ENCODE measurements around the gene PDPN.

PDPN gene

DNA sequence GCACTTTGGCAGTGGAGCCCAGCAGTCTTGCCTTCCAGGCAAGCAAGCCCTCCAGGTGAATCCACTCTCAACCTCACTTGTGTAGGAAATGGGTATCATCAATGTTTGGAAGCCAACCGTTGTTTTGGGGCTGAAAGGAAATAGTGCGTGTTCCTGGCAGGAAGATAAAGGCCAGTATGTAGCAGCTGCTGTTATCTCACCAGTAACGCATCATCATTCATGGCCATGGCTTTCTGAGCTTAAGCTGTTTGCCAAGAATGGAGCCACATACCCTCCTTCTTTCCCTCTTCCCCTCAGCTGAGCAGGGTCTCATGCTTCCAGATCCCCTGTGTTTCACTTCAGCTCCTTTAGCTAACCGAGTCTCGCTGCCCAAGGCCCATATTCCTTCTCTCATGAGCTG lies 2.2 kb upstream of the PDPN start:
- DNase-seq = no peak

DNA sequence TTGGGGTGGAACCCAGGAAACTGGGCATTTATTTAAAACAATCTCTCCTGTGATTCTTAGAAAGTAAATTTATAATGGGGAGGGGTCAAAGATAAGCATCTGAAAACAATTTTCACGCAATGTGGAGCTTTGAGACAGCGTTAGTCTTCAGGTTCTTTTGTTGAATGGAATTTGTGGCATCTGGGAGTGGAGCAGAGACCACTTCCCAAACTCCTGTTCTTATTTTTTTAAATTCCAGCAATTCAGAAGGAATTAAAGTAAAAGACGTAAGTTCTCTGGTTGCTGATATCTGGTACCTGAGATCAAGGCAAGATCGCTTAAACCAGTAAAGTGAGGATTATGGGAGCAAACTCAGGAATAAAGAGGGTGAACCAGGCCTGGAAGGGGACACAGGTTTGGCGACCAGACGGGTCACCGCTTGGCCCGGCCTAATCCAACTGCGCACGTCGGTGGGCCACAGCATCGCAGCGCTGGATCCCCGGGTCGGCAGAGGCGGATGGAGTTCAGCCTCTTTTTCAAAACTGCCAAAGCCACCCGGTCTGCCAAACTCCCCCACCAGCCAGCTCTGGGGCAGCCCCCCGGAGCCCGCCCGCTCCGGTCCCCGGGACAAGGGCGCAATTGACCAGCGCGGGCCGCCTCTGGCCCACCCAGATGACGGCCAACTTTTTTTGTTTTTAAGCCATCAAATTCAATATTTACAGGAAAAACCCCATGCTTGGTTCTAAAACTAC lies 754 bp upstream of the PDPN start:
- no peak for DNase-seq

DNA sequence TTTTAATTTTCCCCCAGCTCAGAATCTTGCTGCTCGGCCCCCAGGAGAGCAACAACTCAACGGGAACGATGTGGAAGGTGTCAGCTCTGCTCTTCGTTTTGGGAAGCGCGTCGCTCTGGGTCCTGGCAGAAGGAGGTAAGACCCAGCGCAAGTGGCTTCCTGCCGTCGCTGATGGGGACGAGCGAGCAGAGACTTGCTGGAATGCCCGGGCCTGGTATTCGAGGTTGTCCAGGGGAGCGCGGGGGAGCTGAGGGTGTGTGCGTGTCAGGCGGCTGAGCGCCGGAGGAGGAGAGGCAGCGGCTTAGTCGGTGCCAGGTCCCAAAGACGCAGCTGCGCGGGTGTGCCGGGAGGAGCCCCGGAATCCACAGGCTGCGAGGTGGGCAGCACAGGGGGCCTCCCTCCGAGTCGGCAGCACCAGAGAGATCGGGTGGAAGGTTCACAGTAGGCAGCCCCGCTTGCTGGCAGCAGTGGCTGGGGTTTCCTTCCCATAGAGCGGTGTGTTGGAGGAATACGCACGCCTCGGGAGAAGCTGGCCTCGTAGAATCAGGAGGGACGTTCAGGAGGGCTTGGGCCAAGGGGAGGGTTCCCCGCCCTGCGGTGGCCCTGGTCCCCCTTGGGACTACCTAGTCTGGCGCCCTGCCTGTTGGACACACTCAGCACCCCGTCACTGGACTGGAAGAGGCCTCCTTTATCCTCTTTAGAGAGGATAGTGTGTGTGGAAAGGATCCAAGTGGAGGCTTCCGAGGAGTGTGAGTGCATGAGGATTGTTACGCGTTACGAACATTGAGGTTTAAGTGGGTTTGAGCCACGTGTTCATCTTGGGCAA lies 547 bp downstream of the PDPN start:
- no peak for DNase-seq

DNA sequence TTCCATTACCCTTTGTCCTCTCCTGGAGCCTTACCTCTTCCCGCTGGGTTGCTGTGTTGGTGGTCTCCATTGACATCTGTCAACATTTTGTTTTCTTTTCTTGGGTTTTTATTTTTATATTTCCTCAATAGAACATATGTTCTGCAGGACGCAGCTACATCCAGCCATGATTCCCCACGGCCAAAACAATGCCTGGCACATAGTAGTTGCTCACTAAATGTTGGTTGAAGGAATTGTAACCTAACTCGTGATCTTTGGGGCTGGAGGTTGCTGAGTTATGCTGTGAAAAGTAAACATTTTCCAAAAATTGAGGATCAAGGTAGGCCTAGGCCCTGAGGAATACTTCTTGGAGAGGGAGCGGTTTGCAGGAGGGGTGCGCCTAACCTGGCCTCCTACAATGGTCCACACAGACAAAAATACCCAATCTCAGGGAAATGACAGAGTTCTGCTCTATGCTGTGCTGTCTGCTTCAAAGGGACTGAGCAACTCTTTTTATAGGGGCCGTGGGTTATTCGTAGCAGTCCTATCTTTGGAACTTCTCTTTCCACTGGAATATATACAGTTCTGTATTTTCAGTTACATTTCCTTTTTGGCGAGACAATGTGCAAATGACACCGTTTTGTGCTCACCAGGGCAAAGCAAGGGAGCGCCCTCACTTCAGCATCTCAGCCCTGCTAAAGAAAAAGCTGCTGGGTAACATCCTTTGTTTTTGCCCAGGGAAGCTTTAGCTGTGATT lies 1.4 kb downstream of the PDPN start:
- no peak for DNase-seq

DNA sequence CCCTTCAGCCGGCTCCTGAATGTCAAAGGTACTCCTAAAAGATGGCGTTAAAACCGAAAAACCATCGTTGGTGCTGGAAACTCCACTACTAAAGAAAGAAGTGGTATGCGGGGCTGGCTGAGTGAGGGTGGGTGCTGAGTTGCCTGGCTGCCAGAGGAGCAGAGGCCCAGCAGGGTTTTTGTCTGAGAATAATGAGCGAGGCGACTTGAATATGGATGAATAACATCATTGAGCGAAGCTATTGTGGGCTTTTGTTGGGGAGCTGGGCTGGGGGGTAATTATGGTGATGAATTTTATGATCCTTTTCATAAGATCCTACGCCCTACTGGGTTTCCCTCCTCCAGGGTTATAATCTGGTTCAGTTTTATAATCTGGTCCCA lies 2.0 kb downstream of the PDPN start:
- DNase-seq = no peak

DNA sequence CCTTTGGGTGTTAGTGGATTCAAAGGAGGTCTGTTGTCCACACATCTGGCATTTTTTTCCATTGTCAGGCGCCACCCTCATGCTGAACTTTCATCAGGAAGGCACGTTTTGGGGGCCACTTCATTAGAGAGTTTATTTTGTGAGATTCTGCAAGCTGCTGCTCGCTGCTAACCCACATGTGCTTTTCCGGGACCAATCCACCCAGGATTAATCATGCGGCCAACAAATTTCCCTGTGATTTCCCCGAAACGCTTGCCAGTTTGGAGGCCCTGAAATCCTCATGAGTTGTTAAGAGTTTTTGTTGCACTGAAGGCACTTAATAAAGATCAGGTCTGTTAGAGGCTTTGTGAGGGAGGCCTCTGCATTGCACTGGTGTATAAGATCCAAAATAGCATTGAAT lies 2.4 kb downstream of the PDPN start:
- no peak for DNase-seq

DNA sequence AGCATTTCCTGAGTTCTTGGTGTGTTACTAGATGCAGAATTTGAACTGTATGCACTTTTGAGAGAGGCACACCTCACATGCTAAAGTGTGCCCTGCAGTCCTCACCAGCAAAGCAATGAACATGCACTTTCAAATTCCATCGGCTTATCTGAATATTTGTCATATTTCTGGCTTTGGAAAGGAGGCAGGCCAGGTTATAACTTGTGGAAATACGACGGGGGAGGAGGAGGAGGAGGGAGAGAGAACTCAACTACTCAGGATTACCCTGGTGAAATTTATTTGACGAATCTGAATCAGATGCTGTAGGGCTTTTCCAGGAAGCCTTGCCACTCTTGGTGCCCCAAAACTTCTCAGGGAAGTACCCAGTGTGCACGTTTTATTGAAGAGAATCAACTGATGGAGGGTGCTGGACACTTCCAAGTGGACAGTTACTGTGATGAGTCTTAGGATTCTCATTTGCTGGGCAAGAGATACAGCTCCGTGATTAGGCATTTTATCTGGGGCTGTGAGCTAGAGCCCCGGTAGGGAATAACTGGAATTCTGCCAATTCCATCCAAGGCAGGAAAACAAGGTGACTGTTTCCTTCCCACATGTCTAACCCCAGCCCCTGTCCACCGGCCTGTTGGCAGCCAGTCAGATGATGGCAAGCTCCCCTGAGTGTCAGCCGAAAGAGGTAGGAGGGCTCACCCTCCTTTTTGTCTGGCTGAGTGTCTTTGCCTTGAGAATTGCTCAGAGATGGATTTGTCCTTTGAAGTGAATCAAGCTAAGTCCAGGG lies 3.8 kb downstream of the PDPN start:
- DNase-seq = no peak

DNA sequence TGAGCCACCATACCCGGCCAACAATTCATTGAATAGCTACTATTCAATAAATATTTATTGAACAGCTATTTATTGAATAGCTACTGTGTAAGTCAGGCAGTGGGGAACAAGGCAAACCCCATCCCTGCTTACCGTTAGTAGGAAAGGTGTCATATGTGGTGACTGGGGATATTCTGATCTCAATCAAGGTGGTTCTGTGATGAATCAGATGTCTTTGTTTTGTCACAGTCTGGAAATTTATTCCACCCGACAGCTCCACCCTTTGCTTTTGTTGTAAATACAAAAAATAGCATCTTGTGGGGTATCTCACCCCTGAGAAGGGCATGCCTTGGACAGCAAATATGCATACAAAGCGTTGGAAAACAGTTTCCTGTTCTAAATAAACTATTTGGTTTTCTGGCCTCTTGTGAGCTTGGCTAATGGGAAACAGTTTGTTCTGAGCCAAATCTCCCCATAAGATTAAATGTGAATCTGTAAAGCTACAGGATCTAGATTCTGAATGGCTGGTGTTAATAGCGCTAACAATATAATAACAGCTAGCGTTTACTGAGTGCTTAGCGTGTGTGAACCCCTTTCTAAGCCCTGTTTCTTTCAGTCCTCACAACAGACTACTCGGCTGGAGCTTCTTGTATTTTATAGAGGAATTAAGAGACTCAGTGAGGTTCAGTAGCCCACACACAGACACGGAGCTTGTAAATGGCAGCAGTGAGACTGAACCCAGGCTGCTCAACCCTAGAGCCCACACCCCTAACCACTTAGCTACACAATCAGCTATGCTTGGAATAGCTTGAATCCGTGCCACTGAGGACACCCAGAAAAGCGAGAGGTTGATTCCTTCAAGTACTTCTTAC lies 5.5 kb downstream of the PDPN start:
- no peak for DNase-seq

DNA sequence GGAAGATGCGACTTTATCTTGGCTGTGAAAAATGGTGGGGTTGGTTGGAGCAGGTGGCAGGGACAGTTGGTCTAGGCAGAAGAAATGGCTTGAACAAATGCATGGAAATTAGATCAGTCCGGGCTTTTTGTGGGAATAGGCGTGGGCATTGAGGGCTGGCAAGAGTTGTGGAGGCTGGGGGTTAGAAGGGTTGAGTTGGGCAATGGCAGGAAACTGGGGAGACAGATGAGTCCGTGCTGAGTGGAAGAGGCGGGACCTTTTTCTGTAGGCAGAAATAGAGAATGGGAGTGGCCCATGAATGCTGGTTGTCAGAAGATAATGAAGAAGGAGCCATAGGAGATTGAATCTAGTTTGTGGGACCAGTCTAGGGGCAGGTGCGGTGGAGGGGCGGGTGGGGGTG lies 6.9 kb downstream of the PDPN start:
- DNase-seq = no peak

DNA sequence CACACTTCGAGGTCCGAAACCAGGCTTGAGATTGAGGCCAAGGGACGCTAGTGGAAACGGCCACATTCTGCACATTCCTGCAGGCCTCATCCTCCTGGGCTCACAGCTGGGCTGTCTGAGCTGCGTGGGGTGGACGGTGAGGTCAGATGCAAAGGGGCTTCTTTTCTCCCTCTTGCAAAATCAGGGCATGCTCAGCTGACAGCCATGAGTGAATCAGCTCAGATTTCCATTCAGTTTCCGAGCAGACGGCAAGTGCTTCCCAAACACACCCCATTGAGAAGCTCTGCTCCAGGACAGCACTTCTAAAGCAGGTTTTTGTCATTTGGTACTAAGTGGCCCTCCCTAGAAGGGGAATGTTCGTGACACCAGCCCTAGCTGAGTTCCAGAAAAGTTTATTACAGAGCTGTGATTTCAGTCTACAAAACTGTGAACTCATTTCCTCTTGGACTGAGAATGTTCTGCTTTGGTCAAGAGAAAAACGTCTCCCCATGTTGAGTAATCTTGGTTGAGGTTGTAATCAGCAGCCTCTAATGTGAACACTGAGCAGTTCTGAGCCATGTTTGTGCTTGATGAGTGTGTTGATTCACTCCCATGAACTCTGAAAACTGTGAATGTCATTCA lies 10.0 kb downstream of the PDPN start:
- no peak for DNase-seq

DNA sequence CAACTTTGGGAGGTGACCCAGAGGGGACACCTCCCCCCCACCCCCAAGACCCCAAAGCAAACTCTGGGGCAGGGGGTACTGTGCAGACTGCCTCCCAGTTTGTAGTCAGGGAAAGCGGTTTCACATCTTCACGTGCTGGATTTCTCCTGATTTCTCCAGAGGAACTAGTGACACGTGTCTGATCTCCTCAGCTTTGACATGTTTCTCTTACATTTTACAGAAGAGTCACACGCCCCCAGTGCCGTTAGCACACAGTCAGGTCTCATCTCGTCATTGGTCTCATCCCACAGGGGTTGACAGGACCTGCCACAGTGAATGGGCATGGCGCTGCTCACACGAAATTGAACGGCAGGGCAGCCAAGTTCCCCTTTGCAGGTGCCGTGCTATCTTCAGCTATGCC lies 11.8 kb downstream of the PDPN start:
- no peak for DNase-seq

DNA sequence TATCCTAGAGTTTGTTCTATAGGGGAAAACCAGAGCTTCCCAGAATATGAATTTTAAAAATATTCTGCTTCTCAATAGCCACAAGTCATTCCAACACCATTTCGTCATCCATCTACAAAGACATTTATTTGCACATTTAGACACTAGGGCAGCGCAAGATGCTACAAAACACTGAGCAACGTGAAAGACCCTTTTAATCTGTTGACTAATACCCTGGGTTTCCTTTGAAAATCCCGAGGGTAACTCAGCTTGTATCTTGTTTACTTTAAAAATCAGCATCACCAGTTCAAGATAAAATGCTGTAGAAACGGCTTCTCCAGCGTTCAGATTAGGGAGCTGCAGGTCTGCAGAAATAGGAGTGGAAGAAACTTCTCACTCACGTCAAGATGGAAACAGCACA lies 13.5 kb downstream of the PDPN start:
- DNase-seq = no peak

DNA sequence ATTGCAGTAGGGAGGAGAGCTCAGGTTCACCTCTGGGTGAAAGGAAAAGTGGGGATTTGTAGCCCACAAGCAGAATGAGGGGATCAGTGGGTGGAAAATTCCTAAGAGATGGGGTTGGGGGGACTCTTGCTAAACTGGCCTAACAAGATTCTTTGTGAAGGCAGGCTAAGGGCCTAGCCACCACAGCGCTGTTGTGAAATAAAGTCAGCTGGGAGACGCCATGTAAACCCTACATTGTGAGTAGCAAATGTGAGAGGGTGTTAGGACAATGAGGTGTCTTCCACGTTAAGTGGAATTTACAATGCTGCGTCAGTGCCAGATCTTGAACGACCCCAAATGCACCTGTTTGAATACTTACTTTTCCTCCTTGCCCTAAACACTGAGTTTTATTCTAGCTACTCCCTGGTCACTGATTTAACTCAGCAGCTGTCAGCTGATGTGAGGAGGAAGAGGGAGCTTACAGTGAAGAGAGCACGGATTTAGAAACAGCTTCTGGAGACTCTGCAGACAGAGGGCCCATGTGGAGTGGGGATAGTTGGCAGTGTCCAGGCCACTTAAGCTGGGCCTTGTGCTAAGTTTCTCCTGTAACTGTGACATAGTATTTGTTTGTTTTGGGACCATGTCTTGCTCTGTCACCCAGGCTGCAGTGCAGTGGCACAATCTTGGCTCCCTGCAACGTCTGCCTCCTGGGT lies 17.3 kb downstream of the PDPN start:
- DNase-seq = no peak

DNA sequence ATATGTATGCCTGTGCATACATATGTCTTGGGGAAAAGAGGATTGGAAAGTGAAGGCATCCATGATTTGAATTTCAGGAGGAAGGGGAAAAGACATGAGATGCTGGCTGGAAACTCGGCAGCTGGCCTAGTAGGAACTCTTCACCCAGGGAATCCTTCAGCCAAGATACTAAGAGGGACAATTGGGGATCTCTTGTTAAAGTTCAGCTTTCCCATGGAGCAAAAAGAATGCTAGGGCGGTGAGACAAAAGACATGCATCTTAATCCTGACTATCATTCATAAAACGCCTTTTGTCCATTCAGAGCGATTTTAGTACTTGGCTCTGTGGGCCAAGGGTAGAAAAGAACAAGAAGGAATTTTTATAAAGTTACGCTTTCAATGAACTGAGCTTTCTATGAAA lies 20.5 kb downstream of the PDPN start:
- DNase-seq = no peak

DNA sequence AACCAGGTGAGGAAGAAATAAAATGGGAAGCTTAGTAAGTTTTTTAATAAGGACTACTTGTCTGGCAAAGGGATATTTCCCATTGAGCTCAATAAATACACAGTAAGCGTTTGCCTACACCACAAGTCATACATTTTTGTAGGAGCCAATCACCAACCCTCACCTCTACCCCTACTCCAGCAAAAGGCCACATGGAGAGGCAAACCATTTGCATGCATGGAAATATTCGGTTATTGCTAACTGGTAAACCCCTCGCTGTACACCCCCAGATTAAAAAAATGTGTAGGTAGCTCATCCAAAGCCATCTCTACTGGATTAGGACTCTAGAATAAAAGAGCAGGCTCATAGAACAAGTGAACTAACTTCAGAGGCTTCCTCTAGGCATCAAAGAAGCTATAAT lies 21.1 kb downstream of the PDPN start:
- DNase-seq = no peak

DNA sequence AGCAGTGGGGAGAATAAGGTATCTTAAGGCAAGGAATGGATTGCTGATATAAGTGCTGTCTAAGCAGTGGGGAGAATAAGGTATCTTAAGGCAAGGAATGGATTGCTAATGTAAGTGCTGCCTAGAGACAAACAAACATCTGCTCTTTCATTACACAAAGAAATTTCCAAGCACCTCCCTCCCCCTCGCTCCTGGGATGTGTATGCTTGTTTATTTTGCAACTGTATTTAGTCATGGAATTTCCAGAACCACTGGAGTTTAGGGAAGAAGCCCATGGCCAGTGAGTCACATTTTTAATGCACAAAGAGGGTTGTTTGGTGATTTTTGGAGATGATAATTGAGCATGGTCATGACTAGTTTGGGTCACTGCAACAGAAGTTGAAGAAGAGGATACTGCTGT lies 21.5 kb downstream of the PDPN start:
- no peak for DNase-seq

DNA sequence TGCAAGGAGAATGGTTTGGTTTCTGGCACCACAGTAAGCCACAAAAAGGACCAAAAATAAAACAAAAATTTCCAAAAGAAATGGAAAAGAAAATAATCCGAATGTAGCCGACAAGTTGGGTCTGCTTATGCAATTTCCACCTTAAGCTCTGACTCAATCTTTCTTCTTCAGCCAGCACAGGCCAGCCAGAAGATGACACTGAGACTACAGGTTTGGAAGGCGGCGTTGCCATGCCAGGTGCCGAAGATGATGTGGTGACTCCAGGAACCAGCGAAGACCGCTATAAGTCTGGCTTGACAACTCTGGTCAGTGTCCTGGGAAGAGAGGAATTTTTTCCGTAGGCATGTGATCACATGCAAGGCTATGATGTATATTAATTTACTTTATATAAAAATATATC lies 23.4 kb downstream of the PDPN start:
- no peak for DNase-seq

DNA sequence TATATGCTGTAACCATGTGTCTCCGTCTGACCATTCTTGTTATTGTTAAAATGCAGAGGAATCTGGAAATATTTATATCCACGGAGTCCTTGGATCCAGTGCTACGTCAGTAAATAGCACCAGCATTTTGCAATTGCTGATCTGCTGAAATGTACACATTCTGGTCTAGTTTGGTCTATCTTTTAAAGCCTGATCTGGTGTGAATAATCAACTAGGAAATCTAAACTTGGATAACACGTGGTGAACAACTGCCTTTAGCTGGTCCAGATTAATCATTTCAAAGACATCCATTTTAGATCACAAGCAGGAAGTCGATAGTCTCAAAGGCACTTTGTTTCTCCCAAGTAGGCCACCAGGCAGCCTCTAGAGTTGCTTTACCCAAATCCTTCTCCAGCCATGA lies 32.6 kb downstream of the PDPN start:
- no peak for DNase-seq

DNA sequence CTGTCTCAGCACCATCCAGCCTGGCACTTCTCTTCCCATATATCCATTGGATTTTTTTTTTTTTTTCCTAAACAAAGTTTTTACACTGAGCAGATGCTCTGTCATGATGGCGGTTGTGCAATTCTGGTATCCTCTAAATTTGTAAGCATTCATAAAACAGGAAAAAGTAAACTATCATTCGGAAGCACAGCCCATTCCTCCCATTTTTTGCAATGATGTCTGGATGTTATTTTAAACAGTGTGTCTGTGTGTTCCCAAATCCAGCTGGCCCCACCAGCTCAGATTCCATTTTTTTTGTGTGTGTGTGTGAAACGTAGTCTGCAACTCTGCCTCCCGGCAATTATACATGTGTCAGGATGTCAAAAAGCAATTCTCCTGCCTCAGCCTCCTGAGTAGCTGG lies 33.5 kb downstream of the PDPN start:
- DNase-seq = no peak

DNA sequence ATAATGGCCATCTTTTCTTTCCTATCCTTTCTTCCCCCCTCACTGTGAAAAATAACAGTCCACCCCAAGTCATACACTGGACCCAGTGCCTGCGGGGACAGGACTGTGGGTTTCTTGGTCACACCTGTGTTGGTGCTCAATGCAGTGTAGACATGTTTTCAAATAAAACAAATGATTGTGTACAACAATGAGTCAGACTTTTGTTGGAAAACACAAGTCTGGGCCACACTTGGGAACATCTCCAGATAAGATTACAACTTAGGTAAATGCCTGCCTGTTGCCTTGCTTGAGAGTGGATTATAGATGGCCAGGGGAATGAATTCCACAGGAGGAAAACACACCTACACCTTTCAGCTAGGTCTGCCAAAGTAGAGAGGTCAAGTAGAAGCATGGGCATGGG lies 34.1 kb downstream of the PDPN start:
- DNase-seq = no peak

DNA sequence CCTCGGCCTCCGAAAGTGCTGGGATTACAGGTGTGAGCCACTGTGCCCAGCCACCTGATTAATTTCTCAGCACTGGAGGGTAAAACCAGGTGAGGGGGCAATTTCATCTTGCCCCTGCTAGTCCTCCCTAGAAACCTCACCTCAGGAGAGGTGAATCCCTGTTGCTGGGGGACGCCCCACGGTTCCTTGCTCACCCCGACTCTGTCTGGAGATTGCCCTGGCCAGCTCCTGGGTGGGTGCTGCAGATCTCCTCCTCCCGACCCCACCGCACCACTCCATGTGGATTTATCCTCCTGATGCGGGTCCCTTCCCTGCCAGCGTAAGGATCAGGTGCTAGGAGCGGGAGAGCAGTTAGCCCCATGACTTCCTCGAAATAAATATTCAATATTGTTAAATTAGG lies 34.9 kb downstream of the PDPN start:
- DNase-seq = no peak

Measured in NK-92 treated with Interleukin-12 subunit alpha and Interleukin-12 subunit beta, amount 100 ng/mL, for 24 hours (cell line).